ENCODE results near the gene HOTAIR.

The HOTAIR gene

GRCh38 chr12:53974084-53975063 lies at the start of gene HOTAIR:
HOTAIR (minus strand) TSS chr12:53974954.
- DNase-seq (ENCODE audit: low read depth in 2 of 2): no peak

- DNase-seq (ENCODE audit: low read depth in 2 of 2): no peak
Observed at GRCh38 chr12:54024127-54024526, 49.4 kb upstream of the HOTAIR start.

GRCh38 chr12:54022960-54023884 lies 48.5 kb upstream of the HOTAIR start:
- DNase-seq (ENCODE audit: low read depth in 2 of 2): no peak

- DNase-seq (ENCODE audit: low read depth in 2 of 2): no peak
Observed at GRCh38 chr12:54021432-54022013, 46.8 kb upstream of the HOTAIR start.

- DNase-seq (ENCODE audit: low read depth in 2 of 2): no peak
Observed at GRCh38 chr12:54020591-54021405, 46.0 kb upstream of the HOTAIR start.

GRCh38 chr12:54019924-54020590 lies 45.3 kb upstream of the HOTAIR start:
- DNase-seq (ENCODE audit: low read depth in 2 of 2): no peak

GRCh38 chr12:54019091-54019811 lies 44.5 kb upstream of the HOTAIR start:
- no peak for DNase-seq (ENCODE audit: low read depth in 2 of 2)

GRCh38 chr12:54018468-54018984 lies 43.8 kb upstream of the HOTAIR start:
- no peak for DNase-seq (ENCODE audit: low read depth in 2 of 2)

GRCh38 chr12:54017878-54018467 lies 43.2 kb upstream of the HOTAIR start:
- peak; percentile 56 to 76 for DNase-seq (ENCODE audit: low read depth in 2 of 2)

- no peak for DNase-seq (ENCODE audit: low read depth in 2 of 2)
Observed at GRCh38 chr12:54017027-54017788, 42.5 kb upstream of the HOTAIR start.

- no peak for DNase-seq (ENCODE audit: low read depth in 2 of 2)
Observed at GRCh38 chr12:54016478-54016964, 41.8 kb upstream of the HOTAIR start.

GRCh38 chr12:54016051-54016450 lies 41.3 kb upstream of the HOTAIR start:
- no peak for DNase-seq (ENCODE audit: low read depth in 2 of 2)

GRCh38 chr12:54015018-54015931 lies 40.5 kb upstream of the HOTAIR start:
- DNase-seq (ENCODE audit: low read depth in 2 of 2): no peak

- no peak for DNase-seq (ENCODE audit: low read depth in 2 of 2)
Observed at GRCh38 chr12:54014377-54015017, 39.7 kb upstream of the HOTAIR start.

GRCh38 chr12:54012631-54013409 lies 38.1 kb upstream of the HOTAIR start:
- DNase-seq (ENCODE audit: low read depth in 2 of 2): no peak
